ENCODE results near the gene TMIGD1. TPM values are rescaled to one million over a fixed set of nuclear protein-coding genes. Genes with fewer than 3 reads are reported as not detected.
A peak's percentile ranks its signal among the peaks of the same experiment; 100 is the strongest.

Gene TMIGD1, protein sequence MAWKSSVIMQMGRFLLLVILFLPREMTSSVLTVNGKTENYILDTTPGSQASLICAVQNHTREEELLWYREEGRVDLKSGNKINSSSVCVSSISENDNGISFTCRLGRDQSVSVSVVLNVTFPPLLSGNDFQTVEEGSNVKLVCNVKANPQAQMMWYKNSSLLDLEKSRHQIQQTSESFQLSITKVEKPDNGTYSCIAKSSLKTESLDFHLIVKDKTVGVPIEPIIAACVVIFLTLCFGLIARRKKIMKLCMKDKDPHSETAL
- not detected for total RNA-seq

DNA sequence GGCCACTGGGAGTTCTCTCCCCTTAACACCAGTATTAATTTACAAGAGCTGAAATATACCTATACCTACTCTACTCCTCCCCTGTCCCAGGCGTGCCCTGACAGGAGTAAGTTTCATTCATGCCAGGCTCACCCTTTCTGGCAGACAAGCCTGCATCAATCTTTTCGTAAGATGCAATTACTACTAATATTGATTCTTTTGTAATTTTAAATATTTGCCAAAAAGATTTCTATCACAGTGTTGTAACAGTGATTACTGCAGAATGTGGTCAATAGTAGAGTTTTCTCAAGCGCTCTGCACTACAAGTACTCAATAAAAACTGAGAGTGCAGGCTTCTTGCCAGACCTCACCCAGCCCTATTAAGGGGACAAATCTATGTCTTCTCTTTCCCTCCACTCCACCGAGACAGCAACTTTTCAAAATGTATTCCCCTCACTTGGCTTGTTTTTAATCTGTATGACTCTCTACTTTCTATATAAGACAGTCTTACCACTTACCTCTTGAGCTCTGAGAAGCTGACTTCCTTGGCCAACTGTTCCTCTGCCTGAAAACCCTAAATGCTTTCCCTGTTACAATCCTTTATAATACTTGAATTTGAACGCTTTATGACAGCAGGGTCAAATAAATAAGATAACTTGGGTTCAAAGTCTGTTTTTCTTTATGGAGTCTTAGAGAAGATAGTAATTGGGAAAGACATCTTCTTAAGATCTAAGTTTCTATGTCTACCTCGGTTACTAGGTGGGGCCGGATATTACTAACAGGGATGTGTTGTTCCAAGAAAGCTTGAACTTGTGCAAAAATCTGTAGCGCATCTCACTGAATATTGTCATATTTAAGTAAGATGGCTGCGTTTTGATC lies at the start of gene TMIGD1:
Gene TMIGD1, minus strand, starts transcription at position 555 of the 858 bp plus-strand sequence. CDS start 1,924 bp downstream, outside the sequence.
- DNase-seq (ENCODE audit: low spot score), result no peak

DNA sequence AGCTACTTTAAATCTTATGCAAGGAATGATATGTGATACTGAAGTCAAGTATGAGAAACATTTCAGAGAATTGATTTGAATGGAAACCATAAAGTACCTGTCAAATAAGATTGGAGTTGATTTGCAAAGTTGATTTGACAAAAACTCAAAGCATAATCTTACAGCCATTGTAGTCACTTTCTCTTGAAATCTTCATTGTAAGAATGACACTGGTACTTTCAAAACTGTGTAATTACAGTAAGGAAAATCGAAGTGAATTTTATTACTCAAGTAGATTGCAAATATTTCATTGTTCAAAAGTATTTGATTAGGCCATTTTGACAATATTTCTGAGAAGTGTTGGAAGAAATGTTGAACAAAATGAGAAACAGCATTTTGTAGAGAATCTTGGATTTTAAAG lies 48.5 kb upstream of the TMIGD1 start:
- DNase-seq (ENCODE audit: low spot score), result no peak

DNA sequence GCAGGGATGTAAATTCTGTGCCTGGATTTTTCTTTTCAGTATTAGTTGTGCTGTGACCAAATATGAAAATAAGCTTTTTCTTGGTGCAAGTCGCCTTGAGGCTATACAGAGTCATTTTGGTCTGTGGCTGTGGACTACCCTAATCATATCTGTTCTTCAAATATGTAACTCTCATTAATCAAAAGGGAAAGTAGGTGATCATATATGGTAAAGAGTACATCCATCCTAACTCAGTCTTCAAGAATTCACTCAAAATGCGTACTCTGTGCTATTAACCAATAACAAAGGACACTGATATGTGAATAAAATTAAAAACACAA lies 47.4 kb upstream of the TMIGD1 start:
- DNase-seq (ENCODE audit: low spot score), result no peak

- no peak for DNase-seq (ENCODE audit: low spot score)
These were observed 46.9 kb upstream of the TMIGD1 start for GRCh38 chr17:30380643-30381339.

DNA sequence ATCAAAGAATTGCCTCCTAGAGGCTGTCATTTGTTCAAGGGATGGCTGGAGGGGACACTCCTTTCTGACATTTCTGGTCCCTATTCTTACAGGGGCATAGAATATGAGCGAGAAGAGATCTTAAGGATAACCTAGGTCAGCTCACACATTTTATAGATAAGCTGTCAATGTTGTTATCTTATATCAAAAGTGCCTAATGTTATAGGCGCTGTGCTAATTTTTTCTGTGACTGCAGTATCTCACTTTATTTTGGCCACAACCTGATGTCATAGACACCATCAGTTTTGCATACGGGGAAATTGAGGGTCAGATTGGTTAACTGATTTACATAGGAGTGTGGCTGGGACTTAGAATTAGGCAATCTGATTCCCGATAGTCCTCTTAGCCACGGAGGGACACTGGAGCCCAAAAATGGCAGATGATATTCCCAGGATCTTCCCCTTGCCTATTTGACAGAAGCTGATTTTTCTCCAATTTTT lies 46.1 kb upstream of the TMIGD1 start:
- no peak for DNase-seq (ENCODE audit: low spot score)

GRCh38 chr17:30379303-30379902 lies 45.5 kb upstream of the TMIGD1 start:
- DNase-seq (ENCODE audit: low spot score), result no peak

- peak; percentile 98 for DNase-seq (ENCODE audit: low spot score)
These were observed 45.0 kb upstream of the TMIGD1 start, which contains the start of gene CPD for GRCh38 chr17:30378825-30379302. CPD (plus strand) TSS chr17:30378927; CDS start chr17:30378981, 54 bp downstream.

DNA sequence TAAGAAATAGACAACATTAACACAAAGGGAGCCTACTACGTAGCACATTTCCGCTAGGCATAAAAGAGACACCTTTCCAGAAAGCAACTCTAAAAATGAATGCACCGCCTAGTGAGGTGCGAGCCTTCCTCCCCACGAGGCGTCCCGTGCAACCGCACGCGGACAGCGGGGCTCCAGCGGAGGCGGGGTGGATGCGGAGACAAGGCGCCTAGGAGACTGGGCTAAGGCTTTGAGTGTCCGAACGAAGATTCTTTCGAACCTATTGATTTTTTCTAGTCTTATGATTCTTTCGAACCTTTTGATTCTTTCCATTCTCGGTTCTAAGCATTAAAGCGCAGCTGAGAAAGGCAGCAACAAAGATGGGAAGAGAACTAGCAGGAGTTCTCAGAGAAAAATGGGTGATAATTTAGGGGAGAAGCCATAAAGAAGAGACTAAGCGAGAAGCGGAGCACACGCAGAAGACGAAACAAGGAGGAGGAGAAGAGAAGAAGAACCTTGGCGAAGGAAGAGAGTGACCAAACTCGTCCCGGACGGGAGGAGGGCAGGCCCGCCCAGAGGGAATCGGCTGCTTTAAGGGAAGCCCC lies 44.5 kb upstream of the TMIGD1 start:
- DNase-seq (ENCODE audit: low spot score), result no peak

- no peak for DNase-seq (ENCODE audit: low spot score)
These were observed 43.9 kb upstream of the TMIGD1 start for GRCh38 chr17:30377574-30378240.

DNA sequence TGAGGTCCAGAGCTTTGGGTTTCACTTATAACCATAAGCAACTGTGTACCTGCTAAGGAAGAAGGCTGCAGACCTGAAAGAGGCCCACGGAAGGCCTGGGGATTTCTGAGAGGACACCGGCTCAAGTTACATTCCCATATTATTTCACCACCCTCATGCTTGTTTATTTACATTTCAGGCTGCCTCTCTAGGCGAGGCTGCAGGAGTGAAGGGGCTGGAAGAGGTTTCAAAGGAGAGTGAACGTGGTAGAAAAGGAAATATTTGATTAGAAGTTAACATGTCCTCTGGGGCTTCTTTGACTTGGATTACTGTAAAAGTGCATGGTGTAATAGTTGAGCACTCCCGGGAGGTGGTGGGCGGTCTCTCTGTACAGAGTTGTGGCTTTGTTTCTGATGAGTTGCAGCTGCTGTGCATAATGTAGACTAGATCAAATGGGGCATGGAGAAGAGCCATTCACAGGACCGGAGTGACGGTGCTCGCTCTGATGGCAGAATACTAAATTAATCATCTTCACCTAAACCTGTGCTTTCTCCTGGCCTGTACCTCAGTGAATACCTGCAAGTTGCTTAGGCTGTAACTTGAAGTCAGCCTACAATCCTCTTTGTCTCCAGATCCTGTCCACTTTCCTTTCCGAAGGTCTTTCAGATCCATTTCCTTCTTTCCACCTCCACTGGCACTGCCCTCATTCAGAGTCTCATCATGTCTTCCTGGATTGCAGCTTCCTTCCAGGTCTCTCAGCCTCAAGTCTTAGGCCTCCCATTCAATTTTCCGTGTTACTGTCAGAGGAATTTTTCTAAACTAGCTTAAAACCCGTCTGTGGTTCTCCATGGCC lies 43.0 kb upstream of the TMIGD1 start:
- DNase-seq (ENCODE audit: low spot score), result peak; percentile 52

GRCh38 chr17:30375661-30376060 lies 41.8 kb upstream of the TMIGD1 start:
- DNase-seq (ENCODE audit: low spot score), result no peak

DNA sequence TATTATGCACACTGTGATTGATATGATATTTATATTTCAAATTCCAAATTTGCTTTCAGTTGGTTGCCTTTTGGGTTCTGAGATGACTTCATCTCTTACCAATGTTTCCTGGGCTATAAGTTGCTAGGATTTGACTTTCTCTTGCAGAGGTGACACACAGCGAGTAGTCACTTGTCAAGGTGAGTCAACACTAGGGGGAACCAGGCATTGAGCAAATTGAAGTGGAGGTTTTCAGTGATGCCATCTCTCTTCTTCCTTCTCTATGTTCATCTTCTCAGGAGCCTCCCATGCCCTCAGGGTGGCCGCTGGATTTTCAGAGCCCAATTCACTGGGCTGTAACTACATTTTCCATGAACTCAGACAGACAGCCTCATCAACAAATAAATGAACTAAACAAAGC lies 38.9 kb upstream of the TMIGD1 start:
- no peak for DNase-seq (ENCODE audit: low spot score)

DNA sequence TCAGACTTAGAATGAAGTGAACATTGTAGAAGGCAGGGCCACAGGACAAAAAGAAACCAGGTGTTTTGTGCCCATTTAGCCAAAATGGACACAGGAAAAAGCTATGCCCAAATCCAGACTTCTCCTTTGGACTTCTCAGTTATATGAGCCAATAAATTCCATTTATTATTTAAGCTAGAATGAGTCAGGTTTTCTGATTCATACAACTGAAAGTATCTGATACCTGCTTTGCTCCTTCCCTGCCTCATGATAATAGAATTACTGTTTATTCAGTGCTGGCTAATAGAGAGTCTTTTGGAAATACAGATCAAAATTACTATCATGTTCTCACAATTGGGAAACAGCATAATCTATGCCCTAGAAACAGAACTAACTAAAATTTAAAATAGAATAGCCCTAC lies 36.1 kb upstream of the TMIGD1 start:
- DNase-seq (ENCODE audit: low spot score), result no peak

DNA sequence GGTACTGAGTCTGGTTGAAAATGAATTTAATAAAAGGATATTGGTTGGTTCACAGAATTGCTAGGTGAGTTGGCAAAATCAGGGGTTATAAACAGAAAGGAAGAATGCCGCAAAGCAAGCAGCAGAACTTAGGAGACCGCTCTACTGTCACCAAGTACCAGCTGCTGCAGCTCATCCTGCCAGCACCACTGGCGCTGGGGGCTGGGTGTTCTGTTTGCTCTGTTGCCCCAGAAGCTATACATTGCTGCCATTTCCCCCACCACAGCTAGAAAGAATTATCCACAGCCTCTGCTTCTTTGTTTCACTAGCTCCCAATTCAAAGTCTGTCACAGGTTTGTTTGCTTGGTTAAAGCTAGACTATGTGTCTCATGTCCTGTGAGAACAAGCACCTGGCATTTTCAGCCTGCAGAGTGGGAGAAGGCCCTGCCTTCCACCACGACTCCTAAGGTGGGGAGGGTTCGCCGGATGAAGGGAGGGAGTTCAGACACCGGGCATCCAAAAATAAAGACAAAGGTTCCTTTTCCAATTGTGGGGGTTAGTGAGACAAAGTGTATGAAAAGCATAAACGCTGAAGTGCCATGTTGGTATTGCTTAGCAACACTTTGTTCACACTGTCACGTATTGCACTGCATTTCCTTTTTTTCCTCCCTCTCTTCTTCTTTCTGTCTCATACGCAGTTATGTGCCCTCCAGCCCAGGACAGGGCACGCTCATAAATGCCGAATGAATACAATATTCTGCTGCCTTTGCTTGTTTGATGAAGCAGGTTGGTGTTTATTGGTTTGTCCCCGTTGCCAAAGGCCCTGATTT lies 35.3 kb upstream of the TMIGD1 start:
- no peak for DNase-seq (ENCODE audit: low spot score)

DNA sequence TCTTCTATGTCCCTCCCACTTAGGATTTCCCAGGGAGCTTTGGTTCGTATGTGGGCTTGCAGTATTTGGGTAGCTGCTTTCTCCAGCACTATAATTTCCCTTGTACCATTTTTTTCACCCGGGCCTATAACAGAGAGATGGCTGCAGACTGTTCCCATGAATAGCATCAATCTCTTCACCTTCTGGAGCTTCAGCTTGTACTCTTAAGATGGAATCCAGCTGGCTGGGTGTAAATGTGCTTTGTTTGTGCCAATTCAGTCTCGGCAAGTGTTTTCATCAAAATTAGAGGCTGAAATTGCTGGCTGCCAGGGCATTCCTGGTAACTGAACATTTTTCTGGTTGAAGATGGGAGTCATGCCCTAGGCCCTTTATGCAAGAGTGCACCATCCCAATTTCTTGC lies 32.7 kb upstream of the TMIGD1 start:
- DNase-seq (ENCODE audit: low spot score), result no peak

- DNase-seq (ENCODE audit: low spot score), result peak; percentile 66
These were observed 29.9 kb upstream of the TMIGD1 start for GRCh38 chr17:30363715-30364202.

DNA sequence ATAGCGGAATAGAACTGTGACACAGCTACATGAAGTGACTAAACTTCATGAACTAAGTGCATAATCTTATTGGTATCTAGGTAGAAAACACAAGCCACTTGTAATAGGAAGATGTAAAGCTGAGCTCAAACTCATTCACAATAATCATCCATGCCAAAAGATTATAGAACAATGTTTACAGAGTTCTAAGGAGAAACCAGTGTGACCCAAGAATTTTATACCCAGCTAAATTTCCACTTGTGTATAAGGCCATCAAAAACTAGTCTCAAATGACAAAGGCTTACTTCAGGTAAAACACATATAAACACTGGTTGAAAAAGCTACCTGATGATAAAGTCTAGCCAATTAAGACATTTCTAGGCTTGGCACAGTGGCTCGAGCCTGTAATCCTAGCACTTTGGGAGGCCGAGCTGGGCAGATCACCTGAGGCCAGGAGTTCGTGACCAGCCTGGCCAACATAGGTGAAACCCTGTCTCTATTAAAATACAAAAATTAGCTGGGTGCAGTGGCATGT lies 28.0 kb upstream of the TMIGD1 start:
- no peak for DNase-seq (ENCODE audit: low spot score)

- no peak for DNase-seq (ENCODE audit: low spot score)
These were observed 26.4 kb upstream of the TMIGD1 start for GRCh38 chr17:30360086-30360808.
